ENCODE results near the gene IFIT5.
A peak's percentile ranks its signal among the peaks of the same experiment; 100 is the strongest.
"Not testable (repeated sequence)": the region's sequence is repeated elsewhere in the genome, so short reads cannot be mapped to it uniquely, and the experiment has no call there.

IFIT5 gene

DNA sequence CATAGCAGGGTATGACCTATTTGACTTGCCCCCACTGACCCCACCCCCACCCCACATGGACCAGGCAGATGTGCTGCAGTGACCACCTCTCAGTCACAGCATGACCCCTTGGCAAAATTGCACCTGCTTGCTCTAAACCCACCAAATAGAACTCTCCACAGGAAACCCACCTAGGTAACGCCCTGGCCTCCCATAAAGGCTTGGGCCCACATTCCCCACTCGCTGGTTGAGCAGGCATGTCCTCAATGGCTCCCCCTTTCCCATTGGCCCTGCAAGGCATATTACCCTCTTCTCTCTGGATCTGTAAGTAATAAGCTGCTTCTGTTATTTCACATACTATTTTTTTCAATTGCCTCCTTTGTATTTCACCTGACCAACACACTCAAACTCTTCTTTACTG is 19.2 kb upstream of the IFIT5 start:
- DNase-seq = no peak

DNA sequence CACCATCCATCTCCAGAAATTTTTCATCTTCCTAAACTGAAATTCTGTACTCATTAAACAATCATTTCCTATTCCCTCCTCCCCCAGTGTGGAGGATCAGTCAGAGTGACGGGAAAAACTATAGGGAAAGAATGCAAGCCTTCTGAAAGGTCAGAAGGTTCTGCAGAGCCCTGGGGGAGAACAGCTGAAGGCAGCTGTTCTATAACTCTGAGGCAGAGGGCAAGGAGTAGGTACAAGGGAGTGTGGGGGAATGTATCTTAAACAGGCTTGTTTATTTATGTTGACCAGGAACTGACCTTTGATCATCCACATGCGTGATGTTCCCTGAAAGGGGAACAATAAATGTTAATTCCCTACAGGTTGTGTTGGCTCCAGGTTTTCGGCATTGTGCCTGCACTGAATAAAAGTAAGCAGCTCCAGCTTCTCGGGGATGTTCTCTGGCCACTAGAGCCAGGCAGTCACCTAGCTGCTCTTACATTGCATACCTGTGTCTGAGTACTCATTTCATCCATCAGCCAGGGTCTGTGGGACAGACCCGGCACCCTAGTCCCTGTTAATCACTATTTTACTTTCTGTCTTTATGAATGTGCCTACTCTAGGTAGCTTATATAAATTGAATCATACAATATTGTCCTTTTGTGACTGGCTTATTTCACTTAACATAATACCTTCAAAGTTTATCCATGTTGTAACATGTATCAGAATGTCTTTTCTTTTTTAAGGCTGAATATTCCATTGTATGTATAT is 16.2 kb upstream of the IFIT5 start:
- no peak for DNase-seq

DNA sequence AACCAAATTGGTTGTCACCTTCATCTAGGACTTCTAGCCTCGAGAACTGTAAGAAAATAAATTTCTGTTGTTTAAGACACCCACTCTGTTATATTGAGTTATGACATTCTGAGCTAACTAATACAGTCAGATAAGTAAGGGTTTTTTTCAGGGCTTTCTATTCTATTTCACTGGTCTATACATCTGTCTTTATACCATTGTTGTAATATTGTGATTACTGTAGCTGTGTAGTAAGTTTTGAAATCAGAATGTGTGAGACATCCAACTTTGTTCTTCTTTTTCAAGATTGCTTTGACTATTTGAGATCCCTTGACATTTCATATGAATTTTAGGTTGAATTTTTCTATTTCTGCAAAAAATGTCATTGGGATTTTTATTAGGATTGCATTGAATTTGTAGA is 14.4 kb upstream of the IFIT5 start:
- DNase-seq = no peak

DNA sequence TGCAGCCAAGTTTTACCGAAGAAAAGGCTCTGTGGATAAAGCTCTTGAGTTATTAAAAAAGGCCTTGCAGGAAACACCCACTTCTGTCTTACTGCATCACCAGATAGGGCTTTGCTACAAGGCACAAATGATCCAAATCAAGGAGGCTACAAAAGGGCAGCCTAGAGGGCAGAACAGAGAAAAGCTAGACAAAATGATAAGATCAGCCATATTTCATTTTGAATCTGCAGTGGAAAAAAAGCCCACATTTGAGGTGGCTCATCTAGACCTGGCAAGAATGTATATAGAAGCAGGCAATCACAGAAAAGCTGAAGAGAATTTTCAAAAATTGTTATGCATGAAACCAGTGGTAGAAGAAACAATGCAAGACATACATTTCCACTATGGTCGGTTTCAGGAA is 11.3 kb upstream of the IFIT5 start:
- no peak for DNase-seq

DNA sequence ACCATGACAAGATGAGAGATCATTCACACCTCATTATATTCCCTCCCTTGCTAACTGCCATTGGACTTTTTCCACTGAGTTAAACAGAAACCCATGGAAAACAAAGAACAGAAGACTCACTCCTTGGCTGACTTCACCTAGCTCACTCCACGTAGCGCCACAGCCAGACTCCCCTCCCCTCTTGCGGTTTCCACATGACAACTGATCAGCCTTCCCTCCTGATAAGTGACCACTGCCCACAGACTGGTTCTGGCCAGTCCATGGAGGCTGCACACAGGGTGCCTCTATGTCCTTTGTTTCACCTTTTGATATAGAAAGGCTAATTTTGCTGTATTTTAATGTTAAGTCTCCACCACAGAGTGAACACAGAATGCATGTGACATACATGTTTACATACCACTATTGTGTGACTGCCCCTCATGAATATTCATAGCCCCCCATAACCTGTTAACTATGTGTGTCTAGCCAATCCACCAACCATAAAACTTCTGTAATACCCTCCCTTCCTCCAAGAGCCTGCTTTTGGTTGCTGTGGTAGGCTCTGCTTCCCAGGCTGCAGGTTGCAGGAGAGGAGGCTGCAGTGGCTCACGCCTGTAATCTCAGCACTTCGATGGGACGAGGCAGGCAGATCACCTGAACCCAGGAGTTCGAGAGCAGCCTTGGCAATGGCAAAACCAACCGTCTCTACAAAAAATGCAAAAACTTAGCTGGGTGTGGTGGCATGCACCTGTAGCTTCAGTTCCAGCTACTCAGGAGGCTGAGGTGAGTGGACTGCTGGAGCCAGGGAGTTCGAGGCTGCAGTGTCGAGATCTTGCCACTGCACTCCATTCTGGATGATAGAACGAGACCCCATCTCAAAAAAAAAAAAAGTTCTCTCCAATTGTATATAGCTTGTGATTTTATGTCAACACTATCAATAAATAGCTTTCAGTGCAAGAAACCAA is 10.0 kb upstream of the IFIT5 start:
- no peak for DNase-seq

DNA sequence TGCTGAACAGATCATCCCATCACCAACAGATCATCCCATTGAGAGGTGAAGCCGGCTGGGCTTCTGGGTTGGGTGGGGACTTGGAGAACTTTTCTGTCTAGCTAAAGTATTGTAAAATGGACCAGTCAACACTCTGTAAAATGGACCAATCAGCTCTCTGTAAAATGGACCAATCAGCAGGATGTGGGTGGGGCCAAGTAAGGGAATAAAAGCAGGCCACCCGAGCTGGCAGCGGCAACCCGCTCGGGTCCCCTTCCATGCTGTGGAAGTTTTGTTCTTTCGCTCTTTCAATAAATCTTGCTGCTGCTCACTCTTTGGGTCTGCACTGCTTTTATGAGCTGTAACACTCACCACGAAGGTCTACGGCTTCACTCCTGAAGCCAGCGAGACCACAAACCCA is 8.2 kb upstream of the IFIT5 start:
- DNase-seq = not testable (repeated sequence)

DNA sequence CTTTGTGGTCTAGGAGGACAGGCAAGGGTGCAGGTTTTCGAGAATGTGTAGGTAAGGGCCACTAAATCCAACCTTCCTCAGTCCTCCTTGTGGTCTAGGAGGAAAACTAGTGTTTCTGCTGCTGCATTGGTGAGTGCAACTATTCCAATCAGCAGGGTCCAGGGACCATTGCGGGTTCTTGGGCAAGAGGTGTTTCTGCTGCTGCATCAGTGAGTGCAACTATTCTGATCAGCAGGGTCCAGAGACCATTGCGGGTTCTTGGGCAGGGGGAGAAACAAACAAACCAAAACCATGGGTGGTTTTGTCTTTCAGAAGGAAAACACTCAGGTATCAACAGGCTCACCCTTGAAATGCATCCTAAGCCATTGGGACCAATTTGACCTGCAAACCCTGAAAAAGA is 6.6 kb upstream of the IFIT5 start:
- not testable (repeated sequence) for DNase-seq

DNA sequence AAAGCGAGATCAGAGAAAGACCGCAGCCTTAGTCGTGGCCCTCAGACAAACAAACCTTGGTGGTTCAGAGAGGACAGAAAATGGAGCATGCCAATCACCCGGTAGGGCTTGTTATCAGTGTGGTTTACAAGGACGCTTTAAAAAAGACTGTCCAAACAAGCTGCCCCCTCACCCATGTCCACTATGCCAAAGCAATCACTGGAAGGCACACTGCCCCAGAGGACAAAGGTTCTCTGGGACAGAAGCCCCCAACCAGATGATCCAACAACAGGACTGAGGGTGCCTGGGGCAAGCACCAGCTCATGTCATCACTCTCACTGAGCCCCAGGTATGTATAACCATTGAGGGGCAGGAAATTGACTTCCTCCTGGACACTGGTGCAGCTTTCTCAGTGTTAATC is 5.1 kb upstream of the IFIT5 start:
- not testable (repeated sequence) for DNase-seq

DNA sequence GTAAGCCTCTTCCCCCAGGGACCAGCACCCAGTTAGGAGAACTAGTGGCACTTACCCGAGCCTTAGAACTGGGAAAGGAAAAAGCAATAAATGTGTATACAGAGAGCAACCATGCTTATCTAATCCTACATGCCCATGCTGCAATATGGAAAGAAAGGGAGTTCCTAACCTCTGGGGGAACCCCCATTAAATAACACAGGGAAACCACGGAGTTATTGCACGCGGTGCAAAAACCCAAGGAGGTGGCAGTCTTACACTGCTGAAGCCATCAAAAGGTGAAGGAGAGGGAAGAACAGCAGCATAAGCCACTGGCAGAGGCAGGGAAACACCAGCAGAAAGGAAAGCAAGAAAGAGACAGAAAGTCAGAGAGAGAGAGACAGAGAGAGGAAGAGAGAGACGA is 3.8 kb upstream of the IFIT5 start:
- not testable (repeated sequence) for DNase-seq

DNA sequence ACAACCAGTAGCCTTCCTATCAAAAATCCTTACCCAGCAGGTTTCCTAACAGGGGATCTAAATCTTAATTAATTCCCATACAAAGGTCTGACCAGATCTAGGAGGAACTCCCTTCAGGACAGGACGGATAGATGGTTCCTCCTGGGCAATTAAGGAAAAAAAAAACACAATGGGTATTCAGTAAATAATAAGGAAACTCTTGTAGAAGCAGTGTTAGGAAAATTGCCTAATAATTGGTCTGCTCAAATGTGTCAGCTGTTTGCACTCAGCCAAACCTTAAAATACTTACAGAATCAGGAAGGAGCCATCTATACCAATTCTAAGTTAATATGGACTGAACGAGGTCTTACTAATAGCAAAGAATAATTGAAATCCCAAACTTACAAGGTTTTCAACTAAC is 3.2 kb upstream of the IFIT5 start:
- not testable (repeated sequence) for DNase-seq

DNA sequence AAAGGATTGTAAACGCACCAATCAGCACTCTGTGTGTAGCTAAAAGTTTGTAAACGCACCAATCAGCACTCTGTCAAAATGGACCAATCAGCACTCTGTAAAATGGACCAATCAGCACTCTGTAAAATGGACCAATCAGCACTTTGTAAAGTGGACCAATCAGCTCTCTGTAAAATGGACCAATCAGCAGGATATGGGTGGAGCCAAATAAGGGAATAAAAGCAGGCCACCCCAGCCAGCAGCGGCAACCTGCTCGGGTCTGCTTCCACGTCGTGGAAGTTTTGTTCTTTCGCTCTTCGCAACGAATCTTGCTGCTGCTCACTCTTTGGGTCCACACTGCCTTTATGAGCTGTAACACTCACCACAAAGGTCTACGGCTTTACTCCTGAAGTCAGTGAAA is 2.1 kb upstream of the IFIT5 start:
- DNase-seq = not testable (repeated sequence)

DNA sequence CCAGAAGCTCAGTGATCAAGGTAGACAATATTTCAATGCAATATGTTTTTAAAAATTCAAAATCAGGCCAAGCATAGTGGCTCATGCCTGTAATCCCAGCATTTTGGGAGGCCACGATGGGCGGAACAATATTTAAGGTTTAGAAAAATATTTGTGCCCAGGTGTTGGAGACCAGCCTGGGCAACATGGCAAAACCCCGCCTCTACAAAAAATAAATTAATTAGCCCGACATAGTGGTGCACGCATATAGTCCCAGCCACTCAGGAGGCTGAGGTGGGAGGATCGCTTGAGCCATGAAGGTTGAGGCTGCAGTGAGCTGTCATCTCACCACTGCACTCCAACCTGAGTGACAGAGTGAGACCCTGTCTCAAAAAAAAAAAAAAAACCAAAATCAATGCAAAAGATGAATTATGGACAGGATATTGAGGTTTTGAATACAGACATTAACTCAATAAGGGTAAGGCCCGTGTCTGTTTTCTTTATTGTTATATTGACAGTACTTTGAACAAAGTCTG is 913 bp upstream of the IFIT5 start:
- DNase-seq = no peak

DNA sequence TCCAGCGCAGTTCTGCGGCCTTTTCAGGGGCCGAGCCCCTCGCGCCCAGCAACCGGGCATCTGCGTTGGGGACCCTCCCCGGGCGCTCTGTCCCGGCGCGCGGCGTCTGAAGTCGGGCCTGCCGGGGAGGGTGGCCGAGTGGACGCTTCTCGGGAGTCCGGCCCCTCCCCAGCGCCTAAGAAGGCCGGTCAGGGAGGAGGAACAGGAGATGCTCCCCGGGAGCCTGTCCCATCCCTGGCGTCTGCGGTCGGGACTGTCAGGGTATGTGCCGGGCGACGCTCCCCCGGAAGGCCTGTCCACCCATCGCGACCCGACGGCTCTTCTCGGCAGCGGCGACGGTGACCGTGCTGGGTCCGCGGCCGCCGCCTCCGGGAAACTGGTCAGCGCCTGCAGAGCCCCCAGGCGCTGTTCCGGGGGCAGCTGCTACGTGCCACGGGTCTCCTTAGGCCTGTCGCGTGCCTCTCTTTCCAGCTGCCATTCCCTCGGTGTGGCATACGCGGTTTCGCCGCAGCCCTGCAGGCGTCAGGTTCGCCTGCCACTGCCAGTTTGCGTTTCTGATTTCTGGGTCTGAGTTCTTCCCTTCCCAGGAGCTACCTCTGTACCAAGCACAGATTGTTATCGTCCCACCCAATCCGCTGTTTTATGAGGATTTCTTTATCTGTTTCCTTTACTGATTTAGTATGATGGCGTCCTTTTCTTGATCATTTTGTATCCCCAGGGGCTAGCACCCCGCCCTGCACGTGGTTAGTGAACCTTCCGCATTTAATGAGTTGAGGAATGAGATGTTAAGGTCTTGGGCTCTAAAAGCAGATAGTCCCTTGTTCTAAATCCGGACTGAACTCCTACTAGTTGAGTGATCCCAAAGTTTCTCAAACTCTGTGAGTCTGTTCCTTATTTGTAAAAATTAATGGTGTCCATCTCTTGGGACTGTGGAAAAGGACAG is 782 bp downstream of the IFIT5 start:
- peak; percentile 28 for DNase-seq

DNA sequence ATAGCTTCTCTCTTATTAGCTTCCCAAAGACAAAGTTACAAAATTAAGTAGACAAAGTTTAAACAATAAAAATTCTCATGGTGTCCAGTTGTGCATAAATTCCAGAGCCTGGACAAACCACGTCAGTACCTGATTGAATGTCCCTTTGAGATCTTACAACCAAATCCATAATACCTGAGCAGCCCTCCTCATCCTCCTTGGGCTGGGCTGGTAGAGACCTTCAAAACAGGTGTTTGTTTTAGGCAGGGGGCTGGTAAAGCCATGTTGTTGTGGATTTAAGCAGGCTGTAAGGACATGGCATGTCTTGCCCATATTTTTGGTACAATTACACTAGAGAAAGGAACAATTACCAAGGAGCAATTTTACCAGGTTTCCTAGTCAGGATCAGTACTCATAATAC is 2.1 kb downstream of the IFIT5 start:
- DNase-seq = no peak

DNA sequence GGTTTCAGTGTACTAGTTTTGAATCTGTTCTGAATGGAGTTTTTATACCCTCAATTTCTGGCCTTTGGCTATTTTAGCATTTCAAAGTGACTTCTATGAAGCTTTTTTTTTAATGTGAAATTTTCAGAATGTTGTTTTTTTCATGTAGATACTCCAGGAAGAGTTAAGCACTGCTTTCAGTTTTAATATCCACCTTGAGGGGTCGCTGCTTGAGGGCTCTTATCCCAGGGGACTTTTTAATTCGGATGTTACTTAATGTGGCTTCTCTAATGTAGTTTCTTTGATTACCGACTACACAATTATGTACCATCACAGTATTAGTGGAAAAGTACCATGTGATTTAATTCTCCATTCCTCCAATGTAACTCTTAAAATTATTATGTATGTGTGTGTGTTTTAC is 5.2 kb downstream of the IFIT5 start:
- no peak for DNase-seq

DNA sequence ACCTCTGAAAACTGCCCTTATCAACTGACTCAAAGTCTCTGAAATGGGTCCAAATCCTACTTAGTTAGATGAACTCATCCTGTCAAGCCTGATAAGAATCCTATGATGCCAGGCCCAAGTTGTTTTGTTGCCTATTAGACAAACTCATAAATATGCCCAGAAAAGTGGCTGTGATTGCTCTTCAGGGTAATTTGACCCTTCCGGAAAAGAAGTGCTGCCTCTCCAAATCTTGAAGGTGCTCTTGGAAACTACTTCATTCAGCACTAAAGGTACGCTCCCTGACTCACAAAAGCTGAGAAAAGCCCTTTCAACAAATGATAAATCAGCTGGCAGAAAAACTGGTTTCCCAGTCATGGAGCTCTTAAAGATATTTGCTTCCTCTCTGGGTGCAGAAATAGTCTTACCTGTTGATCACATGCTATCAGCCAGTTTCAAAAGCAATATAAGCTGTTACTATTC is 6.7 kb downstream of the IFIT5 start:
- DNase-seq = no peak

DNA sequence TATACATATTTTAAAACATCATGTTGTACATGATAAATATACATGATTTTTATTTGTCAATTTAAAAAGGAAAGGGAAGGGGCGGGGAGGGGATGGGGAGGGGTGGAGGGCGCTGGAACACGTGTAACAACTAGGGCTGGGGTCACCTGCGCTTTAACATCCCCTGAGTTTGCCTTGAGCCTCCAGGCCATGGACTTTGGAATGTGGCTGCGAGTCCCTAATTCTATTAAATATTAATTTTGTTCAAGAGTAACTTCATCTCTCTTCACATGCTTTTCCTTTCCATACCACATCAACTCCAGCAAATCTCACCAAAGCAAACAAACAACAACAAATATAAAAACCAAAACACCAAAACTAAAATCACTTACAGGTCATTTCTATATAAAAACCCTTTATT is 10.6 kb downstream of the IFIT5 start:
- no peak for DNase-seq

DNA sequence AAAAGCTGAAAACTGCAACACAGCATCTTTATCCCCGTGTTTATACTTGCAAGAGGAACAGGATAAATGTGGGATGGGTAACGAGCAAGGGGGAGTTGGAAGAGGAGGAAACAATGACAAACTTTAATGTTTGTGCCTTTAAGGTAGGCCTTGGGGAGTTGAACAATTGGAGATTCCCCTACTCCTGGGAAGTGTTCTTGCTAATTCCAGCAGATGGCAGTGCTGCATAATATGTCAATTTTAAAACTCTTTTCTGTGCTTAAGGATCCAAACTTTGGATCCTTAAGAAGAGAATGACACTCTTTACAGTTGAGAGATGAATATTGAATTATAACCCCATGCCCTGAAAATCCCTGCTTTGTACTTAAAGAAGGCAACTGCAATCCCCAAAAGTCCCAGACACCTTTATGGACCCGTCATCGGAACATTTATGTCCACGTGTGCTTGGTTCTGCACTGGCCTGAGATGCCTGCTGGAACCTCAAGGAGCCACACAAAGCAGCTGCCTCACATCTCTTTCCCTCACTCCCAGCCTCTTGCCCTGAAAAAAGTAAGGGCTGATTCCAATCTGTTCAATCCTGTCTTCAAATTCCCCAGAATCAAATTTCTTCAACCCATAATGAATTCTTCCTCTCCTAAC is 12.0 kb downstream of the IFIT5 start:
- DNase-seq = peak; percentile 39

DNA sequence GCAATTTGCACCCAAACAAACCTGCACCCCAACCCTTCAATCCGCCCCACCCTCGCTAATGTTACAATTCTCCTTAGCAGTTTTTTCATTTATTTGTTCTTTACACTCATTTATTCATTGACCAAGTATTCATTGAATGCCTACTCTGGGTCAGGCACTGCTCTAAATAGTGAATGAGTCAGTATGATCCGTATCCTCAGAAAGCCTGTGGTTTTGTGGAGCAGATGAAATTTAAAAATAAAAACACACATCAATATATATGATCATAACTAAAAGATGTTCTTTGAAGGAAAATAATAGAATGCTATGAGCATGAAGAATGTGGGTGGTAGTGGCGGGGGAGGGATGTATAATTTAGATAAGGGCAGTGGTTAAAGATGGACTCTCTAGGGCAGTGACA is 13.3 kb downstream of the IFIT5 start:
- no peak for DNase-seq

DNA sequence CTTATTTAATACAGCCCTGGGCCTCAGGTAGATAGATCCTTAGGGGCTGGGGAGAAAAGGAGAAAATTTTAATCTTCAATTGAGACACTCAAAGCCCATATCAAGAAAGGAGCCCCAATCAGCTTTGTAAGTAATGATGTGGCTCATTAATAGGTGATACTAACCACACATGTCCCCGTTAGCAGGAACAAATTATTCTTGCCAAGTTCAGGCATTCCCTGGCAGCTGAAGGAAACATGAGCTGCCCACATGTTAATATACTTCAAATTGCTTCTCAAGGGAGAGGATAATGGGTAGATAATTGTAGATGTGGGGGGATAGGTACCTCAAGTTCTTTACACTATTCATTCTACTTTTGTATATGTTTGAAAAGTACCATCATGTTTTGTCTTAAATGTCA is 14.5 kb downstream of the IFIT5 start:
- no peak for DNase-seq

DNA sequence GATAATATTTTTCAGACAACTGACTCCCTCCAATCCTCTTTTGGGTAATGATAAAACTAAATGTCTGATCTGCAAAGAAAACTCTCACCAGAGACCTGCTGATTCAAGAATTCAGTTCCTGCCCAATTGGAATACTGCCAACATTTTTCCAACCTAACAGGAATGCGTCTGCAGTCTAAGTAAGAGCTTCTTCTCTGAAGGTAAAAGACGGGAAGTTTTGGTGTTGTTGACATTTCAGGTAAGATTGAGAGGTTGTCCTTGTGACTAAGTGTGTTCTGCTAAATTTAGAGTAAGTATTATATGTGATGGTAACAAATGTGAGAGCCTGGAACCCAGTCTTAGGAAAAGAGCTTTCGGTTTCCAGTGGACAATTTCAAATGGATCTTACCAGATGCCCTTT is 17.6 kb downstream of the IFIT5 start:
- no peak for DNase-seq

DNA sequence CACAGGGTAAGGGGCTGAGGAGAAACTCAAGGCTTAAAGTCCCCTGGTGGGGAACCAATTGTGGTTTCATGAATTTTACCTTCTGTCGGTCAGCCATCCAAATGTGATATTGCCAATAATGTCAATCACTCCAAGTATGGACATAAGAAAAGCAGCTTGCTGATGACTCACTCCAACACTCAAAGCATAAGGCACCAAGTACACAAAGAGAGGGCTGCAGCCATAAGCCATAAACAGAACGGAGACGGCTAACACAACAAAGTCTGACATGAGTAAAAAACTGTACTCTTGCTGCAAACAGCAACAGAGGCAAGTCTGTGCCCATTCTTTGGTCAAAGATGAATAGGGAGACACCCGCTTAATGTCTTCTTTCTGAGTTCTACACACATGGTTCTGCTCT is 24.2 kb downstream of the IFIT5 start:
- DNase-seq = no peak
